Mucosa of descending colon (tissue), 3 donors: ENCODE results near the gene RAB30. TPM values are rescaled to one million over a fixed set of nuclear protein-coding genes. Genes with fewer than 3 reads are reported as not detected.

Experiments
- ATAC-seq: fragments of 200-7000 bp; cut with Tn5 transposase; one replicate; pipeline ENCODE4 v1.9.1; 2020; ENCODE audit warnings: mild to moderate bottlenecking, moderate library complexity
- DNase-seq, 3 donors: peaks; one replicate each; pipeline ENCODE4 v3.0.0-alpha.2; 2020
- H3K36me3 ChIP-seq: fragments of 200-600 bp; one replicate; pipeline ENCODE4 v1.8.0; 2021; ENCODE audit warnings: low read depth, mild to moderate bottlenecking
- H3K4me1 ChIP-seq: fragments of 200-600 bp; one replicate; pipeline ENCODE4 v1.8.0; 2021; ENCODE audit warnings: low read depth, mild to moderate bottlenecking
- H3K4me3 ChIP-seq: fragments of 200-600 bp; one replicate; pipeline ENCODE4 v1.8.0; 2021; ENCODE audit warnings: mild to moderate bottlenecking
- H3K9me3 ChIP-seq: fragments of 200-600 bp; one replicate; pipeline ENCODE4 v1.8.0; 2021; ENCODE audit warnings: mild to moderate bottlenecking
- intact Hi-C, 2 donors: fragments of 100-400 bp; cut with DNase I in 1 of 2; cut with micrococcal nuclease in 1 of 2; formaldehyde crosslinking; loops; one replicate each; pipeline versions ENCODE4 v1.11.0 to v1.11.1; 2022; cut with DNase I, micrococcal nuclease
- total RNA-seq, 3 donors: library from RNA; stranded (reverse); fragmentation: NEBNext Ultra II Directional in 2 of 3; extraction: Animal tissue kit (Norgen Biotek cat#: 25700) in 2 of 3; gene quantifications; one replicate each; pipeline versions ENCODE4 v1.2.1 to v1.2.4, GENCODE V29; 2021 to 2023
- TF ChIP-seq, protein P1 (sequence below): fragments of 200-600 bp; IDR thresholded peaks from one replicate; pipeline ENCODE4 v1.8.0; 2022; ENCODE audit warnings: antibody characterized with exemption, mild to moderate bottlenecking
- donor health status: DM: no; HTN: no; CAD: no; lungs with moderate emphysema.
- donor health status: DM: no; HTN: no; CAD: no.
- donor health status: DM: no; HTN: yes; CAD: no.

RAB30 gene
- total RNA-seq, 3 donors from 2014 or later, result 16.2 to 30.7 (median 19.1) TPM

GRCh38 chr11:83070044-83070701 is 1.5 kb downstream of the RAB30 start:
- ATAC-seq (no peak), DNase-seq (no peak)
- Histone ChIP-seq H3K4me1 (peaks cover 14% of the 10 kb centered on the region), H3K9me3 (no peaks in the 10 kb centered on the region), H3K36me3 (peaks cover 4% of the 10 kb centered on the region), H3K4me3 (no peak overlapping the region)
- intact Hi-C loops, result loop anchor here in 1 of 2 donors (10.0 kb wide), 1 partner anchor 165 kb away; the partner anchor contains the start of genes DDIAS and PRCP
- TF ChIP-seq, protein P1, sequence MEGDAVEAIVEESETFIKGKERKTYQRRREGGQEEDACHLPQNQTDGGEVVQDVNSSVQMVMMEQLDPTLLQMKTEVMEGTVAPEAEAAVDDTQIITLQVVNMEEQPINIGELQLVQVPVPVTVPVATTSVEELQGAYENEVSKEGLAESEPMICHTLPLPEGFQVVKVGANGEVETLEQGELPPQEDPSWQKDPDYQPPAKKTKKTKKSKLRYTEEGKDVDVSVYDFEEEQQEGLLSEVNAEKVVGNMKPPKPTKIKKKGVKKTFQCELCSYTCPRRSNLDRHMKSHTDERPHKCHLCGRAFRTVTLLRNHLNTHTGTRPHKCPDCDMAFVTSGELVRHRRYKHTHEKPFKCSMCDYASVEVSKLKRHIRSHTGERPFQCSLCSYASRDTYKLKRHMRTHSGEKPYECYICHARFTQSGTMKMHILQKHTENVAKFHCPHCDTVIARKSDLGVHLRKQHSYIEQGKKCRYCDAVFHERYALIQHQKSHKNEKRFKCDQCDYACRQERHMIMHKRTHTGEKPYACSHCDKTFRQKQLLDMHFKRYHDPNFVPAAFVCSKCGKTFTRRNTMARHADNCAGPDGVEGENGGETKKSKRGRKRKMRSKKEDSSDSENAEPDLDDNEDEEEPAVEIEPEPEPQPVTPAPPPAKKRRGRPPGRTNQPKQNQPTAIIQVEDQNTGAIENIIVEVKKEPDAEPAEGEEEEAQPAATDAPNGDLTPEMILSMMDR, result no peak

DNA sequence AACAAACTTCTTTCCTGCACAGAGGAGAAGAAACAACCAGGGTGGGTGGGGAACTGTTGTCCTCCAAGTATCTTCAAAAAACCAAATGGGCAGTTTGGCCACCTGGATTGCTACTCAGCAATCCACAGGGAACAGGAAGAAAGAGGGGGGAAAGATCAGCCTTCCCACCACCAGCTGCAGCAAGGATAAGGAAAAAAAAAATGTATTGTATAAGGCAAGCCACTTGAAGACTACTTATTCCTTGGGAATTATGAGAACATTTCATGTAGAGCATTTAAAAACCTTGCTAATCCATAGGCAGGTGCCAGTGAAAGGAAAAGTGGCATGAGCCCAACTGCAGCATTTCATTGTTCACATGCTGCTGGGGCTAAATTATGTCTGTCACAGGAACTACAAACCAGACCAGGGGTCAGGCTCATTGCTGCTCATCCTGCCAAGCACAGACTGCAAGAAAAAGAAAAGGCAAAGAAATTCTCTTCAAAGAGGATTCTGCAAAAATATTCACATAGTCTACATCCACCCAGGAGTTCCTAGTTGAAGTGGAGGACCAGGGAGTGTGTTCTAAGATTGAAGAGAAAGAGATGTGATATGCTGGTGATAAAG is 2.2 kb downstream of the RAB30 start:
- no peak for DNase-seq
- intact Hi-C loops, result loop anchor here in 1 of 2 donors (10.0 kb wide), 1 partner anchor 165 kb away; the partner anchor contains the start of genes DDIAS and PRCP

GRCh38 chr11:83068568-83068967 is 3.1 kb downstream of the RAB30 start:
- H3K9me3 ChIP-seq, result no peaks in the 10 kb centered on the region
- TF ChIP-seq, protein P1, result no peak
- intact Hi-C loops, result no loop called here
- DNase-seq (no peak), ATAC-seq (no peak)
- H3K4me3 ChIP-seq, result no peak overlapping the region
- H3K36me3 ChIP-seq, result peaks cover 4% of the 10 kb centered on the region
- H3K4me1 ChIP-seq, result peaks cover 14% of the 10 kb centered on the region

More for the DNA sequence above, 2.2 kb downstream of the RAB30 start:
- Histone ChIP-seq H3K9me3 (no peaks in the 10 kb centered on the region), H3K36me3 (peaks cover 4% of the 10 kb centered on the region), H3K4me1 (peaks cover 14% of the 10 kb centered on the region), H3K4me3 (no peak overlapping the region)
- no peak for ATAC-seq
- TF ChIP-seq, protein P1, result no peak

- no peak overlapping the region for H3K4me3 ChIP-seq
- TF ChIP-seq, protein P1, result no peak
- ATAC-seq (no peak), DNase-seq (no peak)
- intact Hi-C loops, result no loop called here
- H3K9me3 ChIP-seq, result no peaks in the 10 kb centered on the region
- no peaks in the 10 kb centered on the region for H3K36me3 ChIP-seq
- no peaks in the 10 kb centered on the region for H3K4me1 ChIP-seq
These were observed 7.7 kb downstream of the RAB30 start for GRCh38 chr11:83064011-83064410.

GRCh38 chr11:83063073-83063754 is 8.5 kb downstream of the RAB30 start:
- Histone ChIP-seq H3K36me3 (no peaks in the 10 kb centered on the region), H3K4me3 (no peak overlapping the region), H3K9me3 (no peaks in the 10 kb centered on the region), H3K4me1 (no peaks in the 10 kb centered on the region)
- intact Hi-C loops, result no loop called here
- DNase-seq, result no peak
- TF ChIP-seq, protein P1, result no peak
- peak; percentile 73 for ATAC-seq
